OCI-LY7 (cell line): Measurements from ENCODE around the gene CDK2AP2.

Source experiments
- CTCF ChIP-seq: fragments of 200-600 bp; sonication (generic); conservative IDR thresholded peaks from 2 replicates; pipeline ENCODE4 v1.5.1; 2014; ENCODE audit warnings: mild to moderate bottlenecking, antibody characterized with exemption, low read length, moderate library complexity, mixed read lengths
- EZH2phosphoT487 ChIP-seq: fragments of 200-600 bp; sonication (generic); IDR thresholded peaks from 2 replicates; pipeline ENCODE4 v1.6.1; 2018; ENCODE audit warnings: low read depth, borderline replicate concordance, mild to moderate bottlenecking, mixed run types, antibody characterized with exemption, low read length, moderate library complexity, mixed read lengths

- TF ChIP-seq EZH2phosphoT487 (no peak), CTCF (no peak)
Measured at GRCh38 chr11:67493548-67494370, 14.2 kb downstream of the CDK2AP2 start.
